SH-SY5Y (cell line): ENCODE data around the gene PRSS21.

Experiments used
- GATA2 ChIP-seq: IDR thresholded peaks from 2 replicates; pipeline ENCODE4 v1.6.1; 2011; ENCODE audit warnings: mild to moderate bottlenecking, low read depth, low read length
- GATA3 ChIP-seq: IDR thresholded peaks from 2 replicates; pipeline ENCODE4 v1.6.1; 2011; ENCODE audit warnings: low read depth, mild to moderate bottlenecking, low read length, moderate library complexity

Gene PRSS21

GRCh38 chr16:2816751-2817339, at the start of gene PRSS21:
PRSS21 (plus strand) TSS chr16:2817237; CDS start chr16:2817269, 32 bp downstream.
- TF ChIP-seq GATA3, result no peak
- TF ChIP-seq GATA2, result no peak

- TF ChIP-seq GATA3 (no peak), GATA2 (no peak)
Observed at GRCh38 chr16:2767891-2768290, 49.1 kb upstream of the PRSS21 start.

GRCh38 chr16:2768403-2769089, 48.5 kb upstream of the PRSS21 start:
- TF ChIP-seq GATA3, result no peak
- no peak for TF ChIP-seq GATA2

GRCh38 chr16:2769100-2769529, 47.9 kb upstream of the PRSS21 start:
- TF ChIP-seq GATA3 (no peak), GATA2 (no peak)

GRCh38 chr16:2769675-2770056, 47.4 kb upstream of the PRSS21 start:
- no peak for TF ChIP-seq GATA2
- TF ChIP-seq GATA3, result no peak

- TF ChIP-seq GATA2 (no peak), GATA3 (no peak)
Observed at GRCh38 chr16:2770057-2770951, 46.7 kb upstream of the PRSS21 start.

- TF ChIP-seq GATA3 (no peak), GATA2 (no peak)
Observed at GRCh38 chr16:2771496-2772402, 45.3 kb upstream of the PRSS21 start.

GRCh38 chr16:2773188-2773968, 43.7 kb upstream of the PRSS21 start:
- TF ChIP-seq GATA3 (no peak), GATA2 (no peak)

GRCh38 chr16:2774161-2774891, 42.7 kb upstream of the PRSS21 start:
- TF ChIP-seq GATA3, result no peak

GRCh38 chr16:2775131-2775716, 41.8 kb upstream of the PRSS21 start:
- TF ChIP-seq GATA2, result no peak
- no peak for TF ChIP-seq GATA3

GRCh38 chr16:2775765-2776499, 41.1 kb upstream of the PRSS21 start:
- TF ChIP-seq GATA3, result no peak
- TF ChIP-seq GATA2, result no peak

GRCh38 chr16:2776500-2777139, 40.4 kb upstream of the PRSS21 start:
- TF ChIP-seq GATA2, result no peak
- no peak for TF ChIP-seq GATA3
